Kidney epithelial cell (primary cell): Measurements from ENCODE around the gene USP9X. TPM values are rescaled to one million over a fixed set of nuclear protein-coding genes. Genes with fewer than 3 reads are reported as not detected.
"Not testable (repeated sequence)": the region's sequence is repeated elsewhere in the genome, so short reads cannot be mapped to it uniquely, and the experiment has no call there.

Source experiments
- DNase-seq: peaks from one replicate; pipeline ENCODE4 v3.0.0-alpha.2; 2010; ENCODE audit warnings: low read depth
- H3K27me3 ChIP-seq: 2 replicates; pipeline ENCODE4 v1.6.0; 2011; ENCODE audit warnings: low read length; ENCODE audit not compliant: control insufficient read depth, insufficient read depth
- H3K36me3 ChIP-seq: 2 replicates; pipeline ENCODE4 v1.5.1; 2011; ENCODE audit warnings: low read length; ENCODE audit not compliant: control insufficient read depth, insufficient read depth
- H3K4me3 ChIP-seq: 2 replicates; pipeline ENCODE4 v1.5.1; 2011; ENCODE audit warnings: low read depth, mild to moderate bottlenecking, control low read depth, low read length
- CTCF ChIP-seq: IDR thresholded peaks from 2 replicates; pipeline ENCODE4 v1.5.1; 2011; ENCODE audit warnings: mild to moderate bottlenecking, moderate library complexity, low read length, control low read depth, inconsistent platforms; ENCODE audit not compliant: insufficient read depth, poor library complexity, severe bottlenecking
- total RNA-seq: library from RNA; depleted of rRNA; stranded (reverse); fragments of >200 nt; gene quantifications from 2 replicates; pipeline ENCODE4 v1.2.3, GENCODE V29; 2015

The USP9X gene
- total RNA-seq, 1 donor from 2014 or later, result 53.7 TPM

- Histone ChIP-seq H3K4me3 (no peak overlapping the region), H3K27me3 (no peaks in the 10 kb centered on the region), H3K36me3 (no peaks in the 10 kb centered on the region)
- TF ChIP-seq CTCF, result no peak
- no peak for DNase-seq
Observed at GRCh38 chrX:41100200-41100599, 15.0 kb downstream of the USP9X start.

GRCh38 chrX:41100819-41101218, 15.6 kb downstream of the USP9X start:
- Histone ChIP-seq H3K4me3 (no peak overlapping the region), H3K36me3 (no peaks in the 10 kb centered on the region), H3K27me3 (no peaks in the 10 kb centered on the region)
- TF ChIP-seq CTCF, result no peak
- DNase-seq, result no peak

GRCh38 chrX:41105005-41105404, 19.8 kb downstream of the USP9X start:
- H3K4me3 ChIP-seq, result no peak overlapping the region
- H3K27me3 ChIP-seq, result no peaks in the 10 kb centered on the region
- no peak for TF ChIP-seq CTCF
- DNase-seq, result no peak
- no peaks in the 10 kb centered on the region for H3K36me3 ChIP-seq

- H3K36me3 ChIP-seq, H3K4me3 ChIP-seq, DNase-seq, H3K27me3 ChIP-seq: not testable (repeated sequence)
Observed at GRCh38 chrX:41106257-41106656, 21.0 kb downstream of the USP9X start.

GRCh38 chrX:41108007-41108406, 22.8 kb downstream of the USP9X start:
- no peaks in the 10 kb centered on the region for H3K27me3 ChIP-seq
- H3K4me3 ChIP-seq, result no peak overlapping the region
- DNase-seq, result no peak
- no peak for TF ChIP-seq CTCF
- no peaks in the 10 kb centered on the region for H3K36me3 ChIP-seq

GRCh38 chrX:41108463-41109205, 23.4 kb downstream of the USP9X start:
- no peak for DNase-seq
- Histone ChIP-seq H3K36me3 (no peaks in the 10 kb centered on the region), H3K27me3 (no peaks in the 10 kb centered on the region), H3K4me3 (no peak overlapping the region)
- TF ChIP-seq CTCF, result no peak
